ENCODE data around the gene MS4A10.

- TF ChIP-seq NFYB (CRISPR knock-in tag; conservative IDR thresholded peaks at IDR 0.05; ENCODE audit: low read depth) (no peak), NR2C2 (CRISPR knock-in tag; IDR thresholded peaks at IDR 0.05) (no peak), ATF3 (CRISPR knock-in tag; conservative IDR thresholded peaks at IDR 0.05) (no peak), ZNF512 (CRISPR knock-in tag; IDR thresholded peaks at IDR 0.05; ENCODE audit: borderline replicate concordance) (no peak), CTCF (IDR thresholded peaks at IDR 0.05) (no peak), STAT6 (CRISPR knock-in tag; conservative IDR thresholded peaks at IDR 0.05; ENCODE audit: low read depth) (no peak), ATF1 (CRISPR knock-in tag; IDR thresholded peaks at IDR 0.05) (no peak), MAX (CRISPR knock-in tag; IDR thresholded peaks at IDR 0.05) (no peak), E2F4 (CRISPR knock-in tag; IDR thresholded peaks at IDR 0.05; ENCODE audit: borderline replicate concordance, low read depth) (no peak), ETV6 (CRISPR knock-in tag; IDR thresholded peaks at IDR 0.05) (no peak)
These were observed 19.8 kb upstream of the MS4A10 start for GRCh38 chr11:60765355-60765754.

Data from WTC11 (cell line).